Neuronal stem cell (in vitro differentiated cells): ENCODE data around the gene ASGR1.

Source experiments
- DNase-seq: peaks from one replicate; pipeline ENCODE4 v3.0.0-alpha.2; 2013; ENCODE audit warnings: low spot score
- H2AFZ ChIP-seq: one replicate; pipeline ENCODE4 v1.6.1; 2013; ENCODE audit warnings: mild to moderate bottlenecking, low read length, inconsistent platforms
- H2AK5ac ChIP-seq: 2 replicates; pipeline ENCODE4 v1.6.1; 2013; ENCODE audit warnings: low read depth, mild to moderate bottlenecking, inconsistent platforms, low read length, moderate library complexity, mixed read lengths
- H2BK120ac ChIP-seq: 2 replicates; pipeline ENCODE4 v1.6.1; 2013; ENCODE audit warnings: low read depth, mild to moderate bottlenecking, inconsistent platforms, low read length, moderate library complexity, mixed read lengths
- H2BK12ac ChIP-seq: one replicate; pipeline ENCODE4 v1.6.1; 2013; ENCODE audit warnings: low read length, inconsistent platforms
- H2BK15ac ChIP-seq: 2 replicates; pipeline ENCODE4 v1.6.1; 2013; ENCODE audit warnings: mild to moderate bottlenecking, low read length, inconsistent platforms, mixed read lengths
- H2BK5ac ChIP-seq: one replicate; pipeline ENCODE4 v1.6.1; 2013; ENCODE audit warnings: inconsistent platforms, mild to moderate bottlenecking, low read length, moderate library complexity
- H3K14ac ChIP-seq: one replicate; pipeline ENCODE4 v1.6.1; 2013; ENCODE audit warnings: low read length, inconsistent platforms
- H3K18ac ChIP-seq: 2 replicates; pipeline ENCODE4 v1.6.1; 2013; ENCODE audit warnings: low read length, inconsistent platforms
- H3K23ac ChIP-seq: 2 replicates; pipeline ENCODE4 v1.6.1; 2013; ENCODE audit warnings: low read depth, mild to moderate bottlenecking, mixed read lengths, low read length, inconsistent platforms; ENCODE audit not compliant: poor library complexity
- H3K27ac ChIP-seq: replicated peaks from 3 replicates; pipeline ENCODE4 v1.5.1; 2013; ENCODE audit warnings: low read length, inconsistent platforms
- H3K27me3 ChIP-seq, 3 experiments: 2 replicates each; pipeline ENCODE4 v1.6.1; 2013; ENCODE audit warnings: low read length in 3 of 3, mild to moderate bottlenecking in 2 of 3, inconsistent platforms in 1 of 3, low read depth in 1 of 3, mixed read lengths in 1 of 3, moderate library complexity in 1 of 3; ENCODE audit not compliant: control insufficient read depth in 3 of 3, insufficient read depth in 3 of 3
- H3K36me3 ChIP-seq, 2 donors: replicated peaks in 1 of 2; 2 replicates each; pipeline ENCODE4 v1.6.1; 2013; ENCODE audit warnings: low read length in 2 of 2; ENCODE audit not compliant: control insufficient read depth in 2 of 2, insufficient read depth in 2 of 2
- H3K4ac ChIP-seq: 2 replicates; pipeline ENCODE4 v1.6.1; 2013; ENCODE audit warnings: inconsistent platforms, mild to moderate bottlenecking, low read length, moderate library complexity
- H3K4me1 ChIP-seq, 2 donors: 1 replicate in 1 of 2; 2 replicates in 1 of 2; pipeline ENCODE4 v1.6.1; 2013; ENCODE audit warnings: low read length in 2 of 2, low read depth in 1 of 2; ENCODE audit not compliant: control insufficient read depth in 2 of 2, insufficient read depth in 1 of 2
- H3K4me2 ChIP-seq: one replicate; pipeline ENCODE4 v1.6.1; 2013; ENCODE audit warnings: mild to moderate bottlenecking, low read length, inconsistent platforms; ENCODE audit not compliant: insufficient read depth, poor library complexity, severe bottlenecking
- H3K4me3 ChIP-seq, 2 donors: 2 replicates each; pipeline ENCODE4 v1.5.1; 2013; ENCODE audit warnings: low read length in 2 of 2, mild to moderate bottlenecking in 2 of 2, inconsistent platforms in 1 of 2, moderate library complexity in 1 of 2
- H3K79me1 ChIP-seq: one replicate; pipeline ENCODE4 v1.6.1; 2013; ENCODE audit warnings: low read depth, mild to moderate bottlenecking, inconsistent platforms, low read length, moderate library complexity
- H3K9ac ChIP-seq: one replicate; pipeline ENCODE4 v1.6.1; 2013; ENCODE audit warnings: mild to moderate bottlenecking, low read depth, low read length, inconsistent platforms; ENCODE audit not compliant: poor library complexity
- H3K9me3 ChIP-seq, 2 donors: replicated peaks in 1 of 2; 2 replicates each; pipeline versions ENCODE3 to v1.6.1; 2013; ENCODE audit warnings: low read length in 2 of 2, mild to moderate bottlenecking in 2 of 2, inconsistent platforms in 1 of 2, low read depth in 1 of 2, mixed read lengths in 1 of 2, moderate library complexity in 1 of 2; ENCODE audit not compliant: control insufficient read depth in 2 of 2, insufficient read depth in 1 of 2
- H4K8ac ChIP-seq: one replicate; pipeline ENCODE4 v1.6.1; 2013; ENCODE audit warnings: low read depth, mild to moderate bottlenecking, inconsistent platforms, low read length, moderate library complexity
- H4K91ac ChIP-seq: one replicate; pipeline ENCODE4 v1.6.1; 2013; ENCODE audit warnings: low read length, low read depth, mild to moderate bottlenecking, inconsistent platforms; ENCODE audit not compliant: poor library complexity
- WGBS, 2 donors: extraction: QIAGEN DNeasy Blood & Tissue Kit; methylation state at CpG; one replicate each; pipeline ENCODE4 v1.1.7; 2013; ENCODE audit warnings: missing lambda C conversion rate in 2 of 2, mixed read lengths in 1 of 2; ENCODE audit not compliant: insufficient read length in 2 of 2, insufficient replicate concordance in 1 of 2; ENCODE audit errors: extremely low coverage in 2 of 2; 5-methylcytosine and 5-hydroxymethylcytosine counted together

Gene ASGR1

DNA sequence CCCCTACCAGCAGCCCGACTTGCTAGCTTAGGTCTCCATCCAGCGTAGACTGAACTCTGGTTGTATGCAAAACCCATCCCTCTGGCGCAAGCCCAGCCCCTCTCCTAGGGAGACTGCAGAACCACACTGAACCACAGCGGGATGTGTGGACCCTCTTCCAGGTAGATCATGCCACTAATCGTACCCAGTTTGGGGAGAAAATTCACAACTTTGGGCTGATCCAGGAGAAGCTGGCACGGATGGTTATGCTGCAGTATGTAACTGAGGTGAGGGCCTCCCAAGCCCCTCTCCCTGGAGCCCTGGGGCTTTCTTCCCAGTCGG is 43.8 kb upstream of the ASGR1 start:
- WGBS, 2 donors: no CpG with 5 or more reads among the region's 7 CpGs

DNA sequence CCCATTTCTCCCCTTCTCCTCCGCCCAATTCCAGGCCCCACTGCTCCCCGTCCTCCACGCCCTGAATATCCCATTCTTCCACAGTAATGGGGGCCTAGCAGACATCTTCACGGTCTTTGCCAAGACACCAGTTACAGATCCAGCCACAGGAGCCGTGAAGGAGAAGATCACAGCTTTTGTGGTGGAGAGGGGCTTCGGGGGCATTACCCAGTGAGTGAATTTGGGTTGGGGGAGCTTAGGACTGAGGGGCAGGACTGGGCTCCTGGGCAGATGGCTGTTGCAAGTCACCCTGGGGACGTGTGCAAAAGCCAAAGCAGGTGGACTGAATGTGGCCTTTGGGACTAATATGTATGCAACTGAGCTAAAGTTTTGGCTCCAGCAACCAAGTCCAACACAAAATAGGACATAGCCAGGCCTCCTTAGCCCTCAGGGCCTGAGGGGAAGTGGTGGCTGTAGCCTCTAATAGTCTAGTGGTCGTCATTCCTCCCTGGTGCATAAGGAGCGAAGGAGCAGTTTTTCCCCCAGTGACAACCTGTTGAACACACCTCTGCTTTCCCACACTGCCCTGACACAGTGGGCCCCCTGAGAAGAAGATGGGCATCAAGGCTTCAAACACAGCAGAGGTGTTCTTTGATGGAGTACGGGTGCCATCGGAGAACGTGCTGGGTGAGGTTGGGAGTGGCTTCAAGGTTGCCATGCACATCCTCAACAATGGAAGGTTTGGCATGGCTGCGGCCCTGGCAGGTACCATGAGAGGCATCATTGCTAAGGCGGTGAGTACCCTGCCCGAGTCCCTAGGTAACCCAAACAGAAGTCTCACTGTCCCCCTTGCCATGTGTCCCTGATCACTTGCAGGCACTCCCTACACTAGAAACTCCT is 43.2 kb upstream of the ASGR1 start:
- H3K27ac ChIP-seq: no peak overlapping the region
- no peak overlapping the region for H3K18ac ChIP-seq
- H3K36me3 ChIP-seq: peaks cover 52 to 69% of the 10 kb centered on the region in 2 donors
- H3K27me3 ChIP-seq: no peaks in the 10 kb centered on the region
- H2BK5ac ChIP-seq: no peak overlapping the region
- H2AFZ ChIP-seq: no peak overlapping the region
- H2BK12ac ChIP-seq: no peak overlapping the region
- DNase-seq: no peak
- H3K9me3 ChIP-seq: no peaks in the 10 kb centered on the region
- H2BK120ac ChIP-seq: no peak overlapping the region
- H3K4ac ChIP-seq: no peak overlapping the region
- no CpG with 5 or more reads among the region's 15 CpGs for WGBS, 2 donors
- H3K4me2 ChIP-seq: no peak overlapping the region
- peaks cover 17 to 22% of the 10 kb centered on the region in 2 donors for H3K4me1 ChIP-seq
- H3K14ac ChIP-seq: no peak overlapping the region
- H2AK5ac ChIP-seq: no peak overlapping the region
- H3K9ac ChIP-seq: peak overlapping the region; percentile 1
- no peak overlapping the region for H3K4me3 ChIP-seq
- H2BK15ac ChIP-seq: no peak overlapping the region
- no peak overlapping the region for H4K91ac ChIP-seq
- H4K8ac ChIP-seq: no peak overlapping the region
- no peaks in the 10 kb centered on the region for H3K79me1 ChIP-seq
- peak overlapping the region; percentile 70 for H3K23ac ChIP-seq

More for the DNA sequence above, 43.8 kb upstream of the ASGR1 start:
- peaks cover 57 to 75% of the 10 kb centered on the region in 2 donors for H3K36me3 ChIP-seq
- no peak overlapping the region for H3K9ac ChIP-seq
- no peak for DNase-seq
- no peak overlapping the region for H3K4ac ChIP-seq
- H3K27me3 ChIP-seq: no peaks in the 10 kb centered on the region
- no peak overlapping the region for H2BK15ac ChIP-seq
- H3K4me2 ChIP-seq: no peak overlapping the region
- H2BK12ac ChIP-seq: no peak overlapping the region
- peak overlapping the region; percentile 70 for H3K23ac ChIP-seq
- H3K4me1 ChIP-seq: peaks cover 13 to 19% of the 10 kb centered on the region in 2 donors
- no peak overlapping the region for H2AFZ ChIP-seq
- no peak overlapping the region for H3K18ac ChIP-seq
- H3K79me1 ChIP-seq: no peaks in the 10 kb centered on the region
- no peaks in the 10 kb centered on the region for H3K9me3 ChIP-seq
- no peak overlapping the region for H4K8ac ChIP-seq
- no peak overlapping the region for H3K4me3 ChIP-seq
- H3K14ac ChIP-seq: no peak overlapping the region
- no peak overlapping the region for H3K27ac ChIP-seq
- no peak overlapping the region for H2BK5ac ChIP-seq
- no peak overlapping the region for H2AK5ac ChIP-seq
- no peak overlapping the region for H2BK120ac ChIP-seq
- no peak overlapping the region for H4K91ac ChIP-seq

DNA sequence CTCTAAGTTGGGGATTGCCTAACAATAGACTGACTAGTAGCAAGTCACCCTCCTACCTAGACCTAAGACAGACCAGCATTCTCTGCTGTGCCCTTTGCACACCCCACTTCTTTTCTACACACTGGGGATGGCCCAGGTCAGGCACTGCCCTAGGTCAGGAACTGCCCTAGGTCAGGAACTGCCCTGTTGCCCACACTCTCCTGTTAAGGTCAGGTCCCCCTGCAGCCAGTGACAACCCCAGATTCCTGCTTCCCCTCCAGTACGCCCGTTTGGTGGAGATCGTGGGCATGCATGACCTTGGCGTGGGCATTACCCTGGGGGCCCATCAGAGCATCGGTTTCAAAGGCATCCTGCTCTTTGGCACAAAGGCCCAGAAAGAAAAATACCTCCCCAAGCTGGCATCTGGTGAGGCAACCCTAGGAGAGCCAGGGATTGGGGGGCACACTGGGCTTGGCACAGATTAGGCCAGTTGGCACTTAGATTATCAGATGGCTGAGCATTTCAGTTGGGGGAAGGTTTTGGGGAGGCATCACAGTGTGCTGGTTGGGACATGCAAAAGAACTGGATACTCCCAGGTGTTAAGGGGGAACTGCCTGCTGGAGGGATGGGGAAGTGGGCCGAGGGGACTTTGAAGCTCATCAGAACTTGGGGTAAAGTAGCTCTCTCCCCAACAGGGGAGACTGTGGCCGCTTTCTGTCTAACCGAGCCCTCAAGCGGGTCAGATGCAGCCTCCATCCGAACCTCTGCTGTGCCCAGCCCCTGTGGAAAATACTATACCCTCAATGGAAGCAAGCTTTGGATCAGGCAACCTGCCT is 42.3 kb upstream of the ASGR1 start:
- Histone ChIP-seq H2BK15ac (no peak overlapping the region), H3K23ac (no peak overlapping the region), H3K36me3 (peaks cover 43 to 60% of the 10 kb centered on the region in 2 donors), H3K9me3 (no peaks in the 10 kb centered on the region), H3K18ac (no peak overlapping the region), H3K27ac (no peak overlapping the region), H3K9ac (peak overlapping the region; percentile 53), H3K4me1 (peaks cover 17 to 23% of the 10 kb centered on the region in 2 donors), H3K4me3 (no peak overlapping the region), H4K91ac (no peak overlapping the region), H3K14ac (no peak overlapping the region), H3K4ac (no peak overlapping the region), H4K8ac (no peak overlapping the region), H2BK5ac (no peak overlapping the region), H2AK5ac (no peak overlapping the region), H2BK12ac (no peak overlapping the region), H3K79me1 (no peaks in the 10 kb centered on the region), H3K27me3 (no peaks in the 10 kb centered on the region), H2BK120ac (no peak overlapping the region), H2AFZ (no peak overlapping the region), H3K4me2 (no peak overlapping the region)
- no CpG with 5 or more reads among the region's 10 CpGs for WGBS, 2 donors
- no peak for DNase-seq
